GM10248 (cell line): Measurements from ENCODE around the gene ADAMTSL1.

Source experiments
- CTCF ChIA-PET: fragments of 300-600 bp; sonication (Branson Sonifier 250); formaldehyde crosslinking; extraction: SDS; loops from one replicate; lab custom pipeline; 2021; ENCODE audit warnings: antibody characterized with exemption; lab: Yijun Ruan, JAX
- POLR2A ChIA-PET: fragments of 350-650 bp; sonication (Branson Sonifier 250); formaldehyde crosslinking; extraction: SDS; loops from one replicate; lab custom pipeline; 2020; ENCODE audit warnings: antibody characterized with exemption; lab: Yijun Ruan, JAX
- DNase-seq: peaks from one replicate; pipeline ENCODE4 v3.0.0; 2012; ENCODE audit errors: extremely low spot score
- TF ChIP-seq, protein P1 (sequence below): IDR thresholded peaks from 2 replicates; pipeline ENCODE4 v1.5.1; 2012; ENCODE audit warnings: mild to moderate bottlenecking, low read depth; ENCODE audit errors: extremely low read depth, missing control alignments, control extremely low read depth

ADAMTSL1 gene

DNA sequence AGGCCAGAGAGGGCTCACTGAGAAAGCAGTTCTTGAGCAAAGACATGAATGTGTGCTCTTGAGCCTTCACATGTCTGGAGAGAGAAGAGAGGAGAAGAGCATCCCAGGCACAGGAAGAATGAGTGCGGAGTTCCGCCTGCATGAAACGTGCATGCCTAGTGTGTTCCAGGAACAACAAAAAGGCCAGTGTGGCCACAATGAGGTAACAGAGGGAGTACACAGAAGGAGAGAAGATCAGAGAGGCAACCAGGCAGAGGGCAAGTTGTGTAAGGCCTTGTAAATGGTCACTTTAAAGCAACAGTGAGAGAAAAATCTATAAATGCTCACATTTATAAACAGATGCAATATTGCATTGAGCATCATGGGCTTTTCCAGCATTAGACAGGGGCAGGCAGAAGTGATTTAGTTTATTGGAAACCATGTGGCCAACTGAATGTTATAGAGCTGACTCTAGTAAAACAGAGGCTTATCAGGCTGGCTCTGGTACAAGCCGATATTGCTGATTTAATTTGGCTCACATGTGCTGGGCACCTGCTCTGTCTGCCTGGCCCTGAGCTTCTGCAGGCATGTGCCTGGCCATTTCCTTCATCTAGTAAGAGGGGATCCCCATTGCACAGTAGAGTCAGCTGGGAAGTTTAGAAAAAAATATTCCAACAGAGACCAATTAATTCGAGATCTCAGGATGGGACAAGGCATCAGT is 373.8 kb downstream of the ADAMTSL1 start:
- no peak for DNase-seq
- ChIA-PET POLR2A (no interaction called here), CTCF (no interaction called here)
- TF ChIP-seq, protein P1, sequence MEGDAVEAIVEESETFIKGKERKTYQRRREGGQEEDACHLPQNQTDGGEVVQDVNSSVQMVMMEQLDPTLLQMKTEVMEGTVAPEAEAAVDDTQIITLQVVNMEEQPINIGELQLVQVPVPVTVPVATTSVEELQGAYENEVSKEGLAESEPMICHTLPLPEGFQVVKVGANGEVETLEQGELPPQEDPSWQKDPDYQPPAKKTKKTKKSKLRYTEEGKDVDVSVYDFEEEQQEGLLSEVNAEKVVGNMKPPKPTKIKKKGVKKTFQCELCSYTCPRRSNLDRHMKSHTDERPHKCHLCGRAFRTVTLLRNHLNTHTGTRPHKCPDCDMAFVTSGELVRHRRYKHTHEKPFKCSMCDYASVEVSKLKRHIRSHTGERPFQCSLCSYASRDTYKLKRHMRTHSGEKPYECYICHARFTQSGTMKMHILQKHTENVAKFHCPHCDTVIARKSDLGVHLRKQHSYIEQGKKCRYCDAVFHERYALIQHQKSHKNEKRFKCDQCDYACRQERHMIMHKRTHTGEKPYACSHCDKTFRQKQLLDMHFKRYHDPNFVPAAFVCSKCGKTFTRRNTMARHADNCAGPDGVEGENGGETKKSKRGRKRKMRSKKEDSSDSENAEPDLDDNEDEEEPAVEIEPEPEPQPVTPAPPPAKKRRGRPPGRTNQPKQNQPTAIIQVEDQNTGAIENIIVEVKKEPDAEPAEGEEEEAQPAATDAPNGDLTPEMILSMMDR: no peak

DNA sequence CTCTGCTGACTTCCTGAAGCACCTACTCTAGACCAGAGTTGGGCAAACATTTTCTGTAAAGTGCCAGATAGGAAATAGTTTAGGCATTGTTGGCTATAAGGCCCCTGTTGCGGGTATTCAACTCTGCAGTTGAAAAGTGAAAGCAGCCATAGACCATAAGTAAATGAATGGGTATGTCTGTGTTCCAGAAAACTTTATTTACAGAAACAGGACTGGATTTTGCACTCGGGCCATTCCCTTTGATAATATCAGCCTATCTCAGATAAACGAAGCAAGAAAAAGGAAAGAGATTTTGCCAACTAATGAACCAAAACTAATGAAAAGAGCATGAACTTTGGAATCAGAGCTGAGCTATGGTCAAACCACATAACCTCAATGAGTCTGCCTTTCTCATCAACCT is 374.7 kb downstream of the ADAMTSL1 start:
- ChIA-PET CTCF (no interaction called here), POLR2A (no interaction called here)
- DNase-seq: no peak
- TF ChIP-seq, protein P1: no peak

DNA sequence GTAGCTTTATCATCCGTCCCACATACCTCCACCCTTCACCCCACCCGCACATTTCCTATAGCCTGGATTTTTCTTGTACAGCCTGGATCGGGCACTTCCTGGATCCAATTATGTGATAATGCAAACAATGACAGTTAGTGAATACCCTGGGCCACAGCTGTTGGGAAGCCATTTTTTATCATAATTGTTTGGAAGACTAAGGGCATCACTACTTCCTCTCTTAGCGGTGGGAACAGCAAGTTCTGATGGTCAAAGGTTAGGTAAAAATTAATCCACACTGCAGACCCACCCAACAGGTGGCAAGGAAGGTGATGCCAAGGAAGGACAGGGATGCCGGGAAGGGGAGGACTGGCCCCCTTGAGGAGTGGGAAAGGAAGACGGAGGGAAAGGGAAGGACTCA is 375.3 kb downstream of the ADAMTSL1 start:
- POLR2A ChIA-PET: no interaction called here
- CTCF ChIA-PET: no interaction called here
- no peak for DNase-seq
- TF ChIP-seq, protein P1: no peak

DNA sequence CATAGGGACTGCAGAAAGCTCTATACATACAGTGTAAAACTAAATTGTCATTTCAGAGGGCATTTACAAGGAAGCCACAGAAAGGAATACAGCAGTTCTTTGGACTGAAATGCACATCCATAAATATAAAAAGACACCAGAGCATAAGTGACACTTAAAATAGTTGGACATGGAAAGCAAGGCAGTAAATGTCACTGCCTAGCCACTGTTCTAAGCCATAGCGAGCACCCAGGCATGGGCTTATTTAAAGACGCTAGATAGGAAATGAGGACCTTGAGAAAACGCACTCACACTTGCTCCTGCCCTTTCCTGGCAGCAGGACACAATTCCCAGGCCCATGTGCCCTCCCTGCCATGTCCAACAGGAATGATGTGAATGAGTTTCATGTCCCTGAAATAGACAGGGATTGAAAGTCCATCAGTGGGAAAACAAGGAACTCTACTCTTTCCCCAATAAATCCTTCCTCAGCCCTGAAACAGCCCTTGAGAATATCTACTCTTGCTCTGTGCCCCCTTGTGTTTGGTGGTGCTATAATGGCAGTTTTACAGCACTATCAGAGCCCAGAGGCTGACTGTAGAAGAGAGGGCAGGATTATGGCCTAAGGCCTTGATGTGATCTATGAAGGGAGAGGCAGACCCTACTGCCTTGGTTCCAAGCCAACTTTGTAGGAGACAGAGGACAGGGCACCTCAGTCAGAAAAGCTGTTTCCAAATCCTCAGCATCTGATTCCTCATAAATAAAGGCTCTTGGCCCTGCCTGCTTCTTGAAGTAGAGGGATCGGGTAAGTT is 376.1 kb downstream of the ADAMTSL1 start:
- TF ChIP-seq, protein P1: no peak
- DNase-seq: no peak
- CTCF ChIA-PET: no interaction called here
- POLR2A ChIA-PET: no interaction called here

DNA sequence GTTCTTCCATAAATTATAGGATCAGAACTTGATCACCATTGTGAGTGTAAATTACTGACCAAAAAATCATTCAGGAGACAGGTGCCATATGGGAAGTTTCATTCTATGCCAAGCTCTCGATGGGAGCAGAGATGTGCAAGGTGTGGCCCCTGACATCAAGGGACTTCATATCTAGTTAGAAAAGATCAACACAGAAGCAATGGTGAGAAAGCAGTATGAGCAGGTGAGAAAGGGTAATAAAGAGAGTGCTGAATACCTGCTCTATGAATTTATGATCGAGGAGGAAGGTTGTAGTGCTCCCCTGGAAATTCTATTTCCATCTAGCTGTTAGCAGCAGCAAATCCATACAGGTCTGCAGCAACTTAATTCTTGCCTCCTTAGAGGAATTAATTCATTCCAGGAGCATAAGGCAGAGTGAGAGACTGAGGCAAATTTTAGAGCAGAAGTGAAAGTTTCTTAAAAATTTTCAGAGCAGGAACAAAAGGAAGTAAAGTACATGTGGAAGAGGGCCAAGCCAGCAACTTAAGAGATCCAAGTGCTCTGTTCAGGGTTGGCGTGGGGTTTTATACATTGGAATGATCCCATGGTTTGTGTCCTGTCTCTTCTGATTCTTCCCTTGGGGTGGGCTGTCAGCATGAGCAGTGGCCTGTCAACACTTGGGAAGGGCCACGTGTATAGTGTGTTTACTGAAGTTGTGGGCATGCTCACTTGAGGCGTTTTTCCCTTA is 377.3 kb downstream of the ADAMTSL1 start:
- CTCF ChIA-PET: interaction anchor here (1.0 kb wide), 1 partner anchor 24 kb away, joined by 3 read pairs; no protein-coding TSS in a partner anchor
- TF ChIP-seq, protein P1: no peak

DNA sequence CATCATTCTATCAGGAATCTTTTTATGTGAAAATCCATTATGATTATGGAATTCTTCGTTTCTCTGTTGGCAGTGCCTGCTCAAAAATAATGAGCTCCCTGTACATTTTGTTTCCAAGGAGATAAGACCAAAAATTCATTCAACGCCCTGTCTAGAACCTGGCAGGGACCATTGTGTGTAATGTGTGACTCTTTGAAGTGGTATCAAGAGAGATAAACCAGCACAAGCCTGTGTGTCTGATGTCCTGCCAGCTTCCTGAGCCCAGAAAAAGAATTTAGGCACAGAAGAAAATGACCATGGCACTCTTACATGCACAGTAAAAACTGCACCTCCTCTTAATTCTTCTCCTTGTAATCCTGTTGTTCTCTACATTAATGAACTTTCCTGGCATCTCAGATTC is 381.7 kb downstream of the ADAMTSL1 start:
- CTCF ChIA-PET: no interaction called here
- POLR2A ChIA-PET: no interaction called here
- DNase-seq: no peak
- TF ChIP-seq, protein P1: no peak

More for the DNA sequence above, 377.3 kb downstream of the ADAMTSL1 start:
- DNase-seq: no peak
- POLR2A ChIA-PET: no interaction called here
